GM19395 (cell line): ENCODE data around the gene FBP1.
A peak's percentile ranks its signal among the peaks of the same experiment; 100 is the strongest.

Experiments
- ATAC-seq: cut with Tn5 transposase; IDR thresholded peaks from one replicate; pipeline ENCODE4 v1.9.1; 2021; ENCODE audit warnings: mild to moderate bottlenecking, moderate library complexity; ENCODE audit not compliant: unreplicated experiment

Gene FBP1

DNA sequence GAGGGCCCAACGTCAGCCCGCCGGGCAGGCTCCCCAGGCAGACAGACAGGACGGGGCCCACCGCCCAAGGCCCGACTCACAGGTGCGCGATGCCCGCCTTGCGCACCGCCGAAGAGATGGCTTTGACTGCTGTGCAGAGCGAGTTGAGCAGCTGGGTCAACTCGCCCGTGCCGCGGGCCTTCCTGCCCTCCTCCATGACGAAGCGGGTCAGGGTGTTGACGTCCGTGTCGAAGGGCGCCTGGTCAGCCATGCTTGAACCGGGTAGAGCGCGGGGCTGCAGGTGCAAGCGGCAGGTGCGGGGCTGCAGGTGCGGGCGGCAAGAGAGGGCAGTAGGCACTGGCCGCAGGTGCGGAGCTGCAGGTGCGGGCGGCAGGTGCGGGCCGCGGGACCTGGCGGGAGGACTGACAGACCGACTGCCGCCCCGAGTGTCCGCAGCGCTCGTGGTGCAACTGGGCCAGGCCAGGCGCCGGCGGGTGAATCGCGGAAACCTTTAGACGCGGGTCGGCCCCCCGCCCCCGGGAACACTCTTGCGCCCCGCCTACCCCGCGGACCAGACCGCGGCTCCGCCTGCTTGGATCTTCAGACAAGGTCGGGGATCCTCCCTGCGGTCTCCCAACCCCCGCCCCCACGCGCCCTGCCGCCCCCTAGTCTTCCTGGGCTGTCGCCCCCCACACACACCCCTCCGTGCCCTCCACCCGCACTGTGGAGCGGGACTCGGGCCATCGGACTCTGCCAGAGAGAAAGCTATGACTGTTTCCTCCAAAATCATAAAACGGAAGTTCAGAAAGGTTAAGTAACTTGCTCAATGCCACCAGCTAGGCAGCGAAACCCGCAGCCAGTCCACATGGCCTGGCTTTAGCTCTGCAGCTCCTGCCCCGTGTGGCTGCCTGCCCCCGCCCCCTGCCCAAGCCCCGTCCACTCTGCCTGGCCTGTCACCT is at the start of gene FBP1:
Gene FBP1 (minus strand): TSS at position 458 of the 938 bp plus-strand sequence. CDS start 208 bp downstream, at position 250.
- peak; percentile 72 for ATAC-seq

DNA sequence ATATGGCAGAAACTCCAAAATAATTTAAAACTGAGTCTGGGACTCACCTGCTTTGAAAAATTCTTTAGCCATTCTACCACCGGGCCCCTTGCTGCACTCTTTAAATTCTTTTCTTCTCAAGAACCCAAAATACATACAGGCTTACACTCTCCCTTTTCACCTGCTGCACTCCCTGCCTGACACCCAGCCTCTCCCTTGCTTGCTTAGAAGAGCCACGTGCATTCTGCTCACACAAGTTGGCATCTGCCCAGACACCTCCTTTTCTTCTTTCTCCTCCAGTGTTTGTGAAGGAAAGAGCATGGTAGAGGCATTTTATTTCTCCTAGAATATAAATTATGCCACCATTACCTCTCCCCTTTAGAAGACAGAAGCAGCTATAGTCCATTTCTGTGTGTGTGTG is 48.1 kb upstream of the FBP1 start:
- ATAC-seq, result no peak

GRCh38 chr9:94685359-94685758 is 46.0 kb upstream of the FBP1 start:
- no peak for ATAC-seq

DNA sequence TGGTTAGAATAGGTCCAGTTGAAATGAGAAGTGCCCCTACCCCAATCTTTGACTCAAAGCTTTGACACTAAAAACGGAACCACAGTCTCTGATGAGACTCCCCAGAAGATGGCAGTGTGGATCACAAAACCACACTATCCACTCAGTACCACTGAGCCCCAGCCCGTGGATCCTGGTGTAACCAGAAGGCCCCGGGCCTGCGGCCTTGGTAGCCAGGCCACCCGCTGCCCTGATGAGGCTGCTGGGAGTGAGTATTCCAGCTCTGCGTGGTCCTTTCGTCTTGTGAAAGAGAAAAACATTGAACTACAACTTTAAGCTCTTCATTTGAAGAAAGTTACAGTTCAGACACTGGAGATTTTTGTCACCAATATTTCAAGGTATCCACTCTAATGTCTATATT is 42.2 kb upstream of the FBP1 start:
- no peak for ATAC-seq

GRCh38 chr9:94680621-94681020 is 41.3 kb upstream of the FBP1 start:
- no peak for ATAC-seq

DNA sequence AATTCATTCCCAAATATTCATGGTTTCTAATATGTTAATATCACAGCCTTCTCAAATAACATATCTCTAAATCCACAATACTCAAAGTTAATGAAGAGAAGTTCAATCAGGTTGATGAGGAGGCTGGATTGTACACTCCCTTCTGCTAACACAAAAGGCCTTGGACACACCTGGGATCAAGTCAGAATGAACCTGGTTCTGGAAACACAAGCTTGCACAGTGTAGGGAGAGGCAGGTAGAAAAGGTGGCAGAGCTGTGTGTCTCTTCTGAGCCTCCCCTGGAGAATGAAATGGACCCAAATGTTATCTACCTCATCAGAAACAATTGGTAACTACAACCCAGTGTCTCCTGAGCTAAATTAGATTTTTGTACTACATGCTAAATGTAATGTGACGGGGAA is 40.7 kb upstream of the FBP1 start:
- ATAC-seq, result no peak

- ATAC-seq, result no peak
Measured at GRCh38 chr9:94679587-94679986, 40.3 kb upstream of the FBP1 start.

GRCh38 chr9:94677929-94678328 is 38.6 kb upstream of the FBP1 start:
- ATAC-seq, result no peak

DNA sequence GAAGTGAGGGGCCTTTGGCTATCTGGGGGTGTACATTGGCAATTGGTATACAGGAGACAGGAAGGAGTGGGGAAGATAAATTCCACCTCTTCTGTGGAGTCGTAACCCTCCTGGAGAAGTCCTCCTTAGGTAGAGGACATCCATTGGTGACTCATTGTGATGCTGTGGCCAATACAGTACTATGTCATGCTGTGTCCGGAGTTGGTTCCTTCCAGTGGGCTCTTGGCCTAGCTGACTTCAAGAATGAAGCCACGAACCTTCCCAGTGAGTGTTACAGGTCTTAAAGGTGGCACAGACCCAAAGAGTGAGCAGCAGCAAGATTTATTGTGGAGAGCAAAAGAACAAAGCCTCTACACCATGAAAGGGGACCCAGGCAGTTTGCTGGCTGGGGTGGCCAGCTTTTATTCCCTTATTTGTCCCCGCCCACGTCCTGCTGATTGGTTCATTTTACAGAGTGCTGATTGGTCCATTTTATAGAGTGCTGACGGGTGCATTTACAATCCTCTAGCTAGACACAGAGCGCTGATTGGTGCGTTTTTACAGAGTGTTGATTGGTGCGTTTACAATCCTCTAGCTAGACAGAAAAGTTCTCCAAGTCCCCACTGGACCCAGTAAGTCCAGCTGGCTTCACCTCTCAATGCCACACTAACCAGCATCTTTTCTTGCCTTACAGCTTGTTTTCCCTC is 37.3 kb upstream of the FBP1 start:
- ATAC-seq, result no peak

DNA sequence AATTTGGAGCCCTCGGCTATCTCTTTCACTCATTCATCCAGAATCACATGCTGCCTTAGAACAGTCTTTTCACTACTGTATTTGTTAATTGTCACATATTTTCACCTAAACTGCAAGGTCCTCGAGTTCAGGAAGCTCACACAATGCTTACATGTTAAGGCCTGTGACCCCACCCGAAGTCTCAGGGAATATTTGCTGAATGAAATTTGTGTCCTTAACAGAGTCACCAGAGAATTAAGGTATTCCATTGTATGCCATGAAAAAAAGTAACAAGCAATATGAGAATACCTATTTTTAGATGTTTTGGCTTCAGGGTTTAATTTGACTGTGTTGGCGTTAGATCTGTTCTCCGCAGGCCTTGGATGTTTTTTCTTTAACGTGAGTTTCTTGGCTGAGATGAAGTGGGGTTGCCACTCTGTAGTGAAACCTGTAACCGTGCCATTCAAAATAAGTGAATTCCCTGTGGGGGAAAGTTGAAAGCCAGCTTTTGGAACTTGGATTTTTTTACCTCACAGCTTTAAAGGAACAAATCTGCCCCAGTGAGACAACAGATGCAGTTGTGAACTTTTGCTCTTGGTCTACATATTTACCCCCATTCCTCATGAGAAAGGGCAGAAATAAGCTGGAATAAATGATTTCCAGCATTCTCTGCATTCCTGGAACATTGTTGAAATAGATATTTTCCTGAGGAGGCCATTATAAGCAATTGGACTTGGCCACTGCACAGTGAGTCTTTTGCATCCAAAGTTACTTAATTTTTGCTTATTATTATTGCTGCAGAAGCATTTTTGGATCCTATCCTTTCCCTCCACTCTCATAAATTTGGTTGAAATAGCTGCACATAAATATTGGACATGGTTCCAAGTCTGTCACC is 35.9 kb upstream of the FBP1 start:
- ATAC-seq, result no peak

- no peak for ATAC-seq
Measured at GRCh38 chr9:94672811-94673487, 33.6 kb upstream of the FBP1 start.

DNA sequence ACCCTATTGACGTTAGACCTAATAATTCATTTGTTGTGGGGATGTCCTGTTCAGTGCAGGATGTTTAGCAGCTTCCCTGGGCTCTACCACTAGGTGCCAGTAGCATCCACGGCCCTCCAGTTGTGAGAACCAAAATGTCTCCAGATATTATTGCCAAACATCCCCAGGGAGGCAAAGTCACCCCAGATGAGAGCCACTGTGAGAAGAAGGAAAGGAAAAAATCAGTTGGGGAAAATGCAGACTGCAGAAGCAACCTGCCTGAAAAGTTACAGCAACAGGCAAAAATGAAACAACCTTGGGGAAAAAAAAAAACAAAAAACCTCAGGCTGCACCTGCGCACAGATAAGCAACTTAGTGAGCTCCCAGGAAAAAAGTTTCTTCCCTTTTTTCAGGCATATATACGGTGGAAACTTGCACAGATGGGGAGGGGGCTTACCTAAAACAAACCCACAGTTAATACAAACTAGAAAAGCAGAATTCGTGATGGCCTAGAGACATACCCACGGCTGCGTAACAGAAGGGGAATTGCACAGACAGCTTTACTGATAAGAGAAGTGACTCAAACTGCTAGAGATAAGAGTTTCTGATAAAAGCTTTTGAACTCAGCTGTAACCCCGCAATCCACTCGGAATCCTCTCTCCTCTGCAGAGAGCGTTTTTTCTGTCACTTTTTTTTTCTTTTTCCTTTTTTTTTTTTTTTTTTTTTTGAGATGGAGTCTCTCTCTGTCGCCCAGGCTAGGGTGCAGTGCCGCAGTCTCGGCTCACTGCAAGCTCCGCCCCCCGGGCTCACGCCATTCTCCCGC is 29.8 kb upstream of the FBP1 start:
- ATAC-seq, result no peak

GRCh38 chr9:94668418-94668927 is 29.2 kb upstream of the FBP1 start:
- ATAC-seq, result no peak

DNA sequence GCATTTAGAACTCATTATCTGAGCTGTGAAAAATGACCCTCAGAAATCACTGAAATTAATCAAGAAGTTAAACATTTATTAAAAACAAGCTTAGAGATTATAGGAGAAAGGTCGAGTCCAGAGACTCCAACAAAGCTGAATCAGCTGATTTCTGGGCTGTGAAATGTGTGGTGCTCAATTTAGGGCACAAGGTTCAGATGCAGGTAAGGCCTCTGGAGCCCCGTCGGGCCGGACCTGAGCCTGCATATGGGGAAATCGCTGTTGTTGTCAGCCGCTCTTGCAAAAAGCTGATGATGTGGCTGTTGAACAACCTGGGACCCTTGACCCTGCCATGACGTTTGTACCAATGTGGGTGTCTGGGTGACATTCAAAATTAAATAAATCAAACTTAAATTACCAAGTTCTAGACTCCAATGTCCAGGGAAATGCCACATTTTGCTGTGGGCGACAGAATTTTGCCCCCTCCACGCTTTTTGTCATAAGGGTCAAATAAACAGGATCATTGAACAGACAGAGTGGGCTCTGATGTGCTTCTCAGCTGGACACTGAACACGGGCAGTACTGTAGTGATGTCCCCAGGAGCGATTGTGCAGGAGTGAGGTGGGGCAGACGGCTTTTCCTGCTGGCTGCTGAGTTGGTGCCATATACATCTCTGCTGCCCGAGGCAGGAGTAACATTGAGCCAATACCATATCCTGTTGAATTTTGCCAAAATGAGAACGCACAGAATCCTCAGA is 27.2 kb upstream of the FBP1 start:
- ATAC-seq, result no peak

GRCh38 chr9:94665613-94666012 is 26.3 kb upstream of the FBP1 start:
- no peak for ATAC-seq

DNA sequence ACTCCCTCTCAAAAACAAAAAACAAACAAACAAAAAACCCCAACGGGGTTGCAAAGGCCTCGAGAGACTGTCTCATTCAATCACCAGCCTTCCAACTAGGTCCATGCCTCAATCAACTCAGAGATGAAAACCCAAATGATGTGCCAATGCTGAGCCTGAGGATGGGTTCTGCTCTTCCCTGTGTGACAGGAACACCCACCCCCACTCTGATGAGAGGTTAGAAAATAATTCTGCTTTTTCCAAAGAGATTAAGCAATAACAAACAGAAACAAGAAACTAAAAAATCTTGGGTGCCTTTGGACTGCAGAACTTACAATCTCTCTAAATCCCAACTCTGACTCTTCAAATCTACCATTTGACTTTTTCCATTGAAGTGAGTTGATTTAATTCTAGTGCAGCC is 25.5 kb upstream of the FBP1 start:
- ATAC-seq, result no peak

DNA sequence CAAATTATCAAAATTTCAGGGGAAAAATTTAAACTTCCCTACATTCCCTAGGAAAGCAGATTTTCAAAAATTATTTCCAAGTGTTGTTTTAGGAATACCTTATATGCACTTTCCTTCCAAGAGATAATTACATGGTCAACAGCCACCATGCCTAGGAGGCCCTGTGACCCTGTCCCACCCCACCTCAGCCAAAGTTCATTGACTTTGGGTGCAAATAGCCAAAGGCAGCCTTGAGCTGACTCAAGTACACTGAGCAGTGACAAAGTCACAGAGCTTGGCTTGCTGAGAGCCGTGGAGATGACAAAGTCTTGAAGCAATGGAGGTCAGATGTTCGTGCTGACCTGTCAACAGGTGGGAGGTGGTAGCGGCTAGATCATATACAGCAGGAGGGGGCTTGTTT is 24.3 kb upstream of the FBP1 start:
- ATAC-seq, result no peak

- ATAC-seq, result no peak
Measured at GRCh38 chr9:94663140-94663539, 23.8 kb upstream of the FBP1 start.
